Neural cell (in vitro differentiated cells): ENCODE results near the gene SOCS6. TPM values are rescaled to one million over a fixed set of nuclear protein-coding genes. Genes with fewer than 3 reads are reported as not detected.

Experiments
- H2AFZ ChIP-seq: fragments of 200-600, 300-800 bp; sonication (generic), shearing (Covaris generic); 2 replicates; pipeline ENCODE4 v1.6.0; 2014; ENCODE audit warnings: low read depth, mild to moderate bottlenecking, antibody characterized with exemption, low read length, moderate library complexity
- H3F3A ChIP-seq: fragments of 200-600 bp; shearing (Covaris generic); 2 replicates; pipeline ENCODE4 v1.6.1; 2016; ENCODE audit warnings: mild to moderate bottlenecking, moderate library complexity, mixed read lengths, antibody characterized with exemption, low read length; ENCODE audit not compliant: insufficient read depth, poor library complexity, severe bottlenecking
- H3K27ac ChIP-seq: fragments of 200-600, 300-800 bp; sonication (generic), shearing (Covaris generic); 2 replicates; pipeline ENCODE4 v1.5.1; 2014; ENCODE audit warnings: mild to moderate bottlenecking, low read length, moderate library complexity
- H3K27me3 ChIP-seq: fragments of 300-800, 200-600 bp; sonication (generic), shearing (Covaris generic); 2 replicates; pipeline ENCODE4 v1.6.0; 2014; ENCODE audit warnings: mild to moderate bottlenecking, low read depth, low read length, moderate library complexity; ENCODE audit not compliant: insufficient read depth
- H3K36me3 ChIP-seq: fragments of 300-800, 200-600 bp; sonication (generic), shearing (Covaris generic); 2 replicates; pipeline ENCODE4 v1.5.1; 2014; ENCODE audit warnings: mild to moderate bottlenecking, antibody characterized with exemption, low read length, moderate library complexity; ENCODE audit not compliant: insufficient read depth
- H3K4me2 ChIP-seq: fragments of 300-800, 200-600 bp; sonication (generic), shearing (Covaris generic); 2 replicates; pipeline ENCODE4 v1.6.0; 2014; ENCODE audit warnings: mild to moderate bottlenecking, low read length
- H3K4me3 ChIP-seq: fragments of 300-800, 200-600 bp; sonication (generic), shearing (Covaris generic); 2 replicates; pipeline ENCODE4 v1.5.1; 2014; ENCODE audit warnings: mild to moderate bottlenecking, low read length, moderate library complexity
- H3K79me2 ChIP-seq: fragments of 200-600 bp; shearing (Covaris generic); replicated peaks from 2 replicates; pipeline ENCODE4 v1.6.0; 2014; ENCODE audit warnings: mild to moderate bottlenecking, low read length, moderate library complexity; ENCODE audit not compliant: insufficient read depth
- H3K9ac ChIP-seq: fragments of 300-800, 200-600 bp; sonication (generic), shearing (Covaris generic); 2 replicates; pipeline ENCODE4 v1.6.1; 2016; ENCODE audit warnings: mild to moderate bottlenecking, low read length, mixed read lengths
- H3K9me2 ChIP-seq: fragments of 200-600 bp; shearing (Covaris generic); 2 replicates; pipeline ENCODE4 v1.6.1; 2016; ENCODE audit warnings: mild to moderate bottlenecking, low read length, mixed read lengths; ENCODE audit not compliant: insufficient read depth
- H3K9me3 ChIP-seq: fragments of 200-600, 300-800 bp; sonication (generic), shearing (Covaris generic); 2 replicates; pipeline ENCODE4 v1.6.1; 2016; ENCODE audit warnings: mild to moderate bottlenecking, mixed run types, low read length, moderate library complexity, mixed read lengths
- H4K20me1 ChIP-seq: fragments of 200-600 bp; shearing (Covaris generic); 2 replicates; pipeline ENCODE4 v1.6.1; 2016; ENCODE audit warnings: mild to moderate bottlenecking, mixed run types; ENCODE audit not compliant: insufficient read depth
- EP300 ChIP-seq: fragments of 450-650 bp; conservative IDR thresholded peaks from 2 replicates; pipeline ENCODE4 v1.6.1; 2014; ENCODE audit warnings: antibody characterized with exemption, mild to moderate bottlenecking, moderate library complexity; ENCODE audit not compliant: poor library complexity, severe bottlenecking
- EZH2 ChIP-seq: fragments of 200-600, 300-800 bp; shearing (Covaris generic), sonication (generic); IDR thresholded peaks from 2 replicates; pipeline ENCODE4 v1.6.1; 2014; ENCODE audit warnings: antibody characterized with exemption, low read length, borderline replicate concordance, mild to moderate bottlenecking; ENCODE audit not compliant: insufficient read depth, poor library complexity, severe bottlenecking
- MXI1 ChIP-seq: fragments of 450-650 bp; conservative IDR thresholded peaks from 2 replicates; pipeline ENCODE4 v1.6.1; 2014; ENCODE audit warnings: antibody characterized with exemption, mild to moderate bottlenecking; ENCODE audit not compliant: poor library complexity, severe bottlenecking
- POLR2AphosphoS5 ChIP-seq: IDR thresholded peaks from 2 replicates; pipeline ENCODE4 v1.6.1; 2012
- RAD21 ChIP-seq: fragments of 450-650 bp; conservative IDR thresholded peaks from 2 replicates; pipeline ENCODE4 v1.6.1; 2014; ENCODE audit warnings: antibody characterized with exemption, mild to moderate bottlenecking, moderate library complexity
- REST ChIP-seq: IDR thresholded peaks from 2 replicates; pipeline ENCODE4 v1.6.1; 2012; ENCODE audit warnings: borderline replicate concordance
- SMC3 ChIP-seq: fragments of 450-650 bp; conservative IDR thresholded peaks from 2 replicates; pipeline ENCODE4 v1.6.1; 2014; ENCODE audit warnings: antibody characterized with exemption, mild to moderate bottlenecking, moderate library complexity; ENCODE audit not compliant: poor library complexity
- TAF1 ChIP-seq: IDR thresholded peaks from 2 replicates; pipeline ENCODE4 v1.6.1; 2012; ENCODE audit warnings: low read depth
- polyA plus RNA-seq: library from polyadenylated mRNA; depleted of rRNA; stranded (reverse); fragments of >200 nt; gene quantifications from 2 replicates; pipeline ENCODE4 v1.2.3, GENCODE V29; 2014
- TF ChIP-seq, protein P1 (sequence below): fragments of 450-650 bp; IDR thresholded peaks from 2 replicates; pipeline ENCODE4 v1.5.1; 2014; ENCODE audit warnings: antibody characterized with exemption, mild to moderate bottlenecking, moderate library complexity; ENCODE audit not compliant: poor library complexity, severe bottlenecking

SOCS6 gene
- polyA plus RNA-seq, 1 donor from 2014 or later, result 21.9 TPM

- H3K36me3 ChIP-seq, result no peaks in the 10 kb centered on the region
- TF ChIP-seq POLR2AphosphoS5, result no peak
- no peak for TF ChIP-seq TAF1
- TF ChIP-seq SMC3, result no peak
- TF ChIP-seq EP300, result no peak
- no peak for TF ChIP-seq RAD21
- no peak for TF ChIP-seq EZH2
- TF ChIP-seq, protein P1, sequence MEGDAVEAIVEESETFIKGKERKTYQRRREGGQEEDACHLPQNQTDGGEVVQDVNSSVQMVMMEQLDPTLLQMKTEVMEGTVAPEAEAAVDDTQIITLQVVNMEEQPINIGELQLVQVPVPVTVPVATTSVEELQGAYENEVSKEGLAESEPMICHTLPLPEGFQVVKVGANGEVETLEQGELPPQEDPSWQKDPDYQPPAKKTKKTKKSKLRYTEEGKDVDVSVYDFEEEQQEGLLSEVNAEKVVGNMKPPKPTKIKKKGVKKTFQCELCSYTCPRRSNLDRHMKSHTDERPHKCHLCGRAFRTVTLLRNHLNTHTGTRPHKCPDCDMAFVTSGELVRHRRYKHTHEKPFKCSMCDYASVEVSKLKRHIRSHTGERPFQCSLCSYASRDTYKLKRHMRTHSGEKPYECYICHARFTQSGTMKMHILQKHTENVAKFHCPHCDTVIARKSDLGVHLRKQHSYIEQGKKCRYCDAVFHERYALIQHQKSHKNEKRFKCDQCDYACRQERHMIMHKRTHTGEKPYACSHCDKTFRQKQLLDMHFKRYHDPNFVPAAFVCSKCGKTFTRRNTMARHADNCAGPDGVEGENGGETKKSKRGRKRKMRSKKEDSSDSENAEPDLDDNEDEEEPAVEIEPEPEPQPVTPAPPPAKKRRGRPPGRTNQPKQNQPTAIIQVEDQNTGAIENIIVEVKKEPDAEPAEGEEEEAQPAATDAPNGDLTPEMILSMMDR, result no peak
- no peak for TF ChIP-seq MXI1
- TF ChIP-seq REST, result no peak
- H2AFZ ChIP-seq, result no peak overlapping the region
- peak overlapping the region; percentile 91 for H3K4me2 ChIP-seq
- peaks cover 45% of the 10 kb centered on the region for H3K79me2 ChIP-seq
- no peaks in the 10 kb centered on the region for H3K27me3 ChIP-seq
- no peaks in the 10 kb centered on the region for H3K9me3 ChIP-seq
- no peak overlapping the region for H3K27ac ChIP-seq
- no peaks in the 10 kb centered on the region for H4K20me1 ChIP-seq
- H3K9me2 ChIP-seq, result no peaks in the 10 kb centered on the region
- peak overlapping the region; percentile 79 for H3K9ac ChIP-seq
- H3F3A ChIP-seq, result no peaks in the 10 kb centered on the region
- H3K4me3 ChIP-seq, result peak overlapping the region; percentile 86
These were observed 1.8 kb downstream of the SOCS6 start for GRCh38 chr18:70290482-70291294.

GRCh38 chr18:70291295-70291574 lies 2.4 kb downstream of the SOCS6 start:
- Histone ChIP-seq H2AFZ (no peak overlapping the region), H3K9ac (no peak overlapping the region), H3K79me2 (peaks cover 49% of the 10 kb centered on the region), H3F3A (no peaks in the 10 kb centered on the region), H3K4me2 (no peak overlapping the region), H3K36me3 (no peaks in the 10 kb centered on the region), H3K9me3 (no peaks in the 10 kb centered on the region), H3K9me2 (no peaks in the 10 kb centered on the region), H3K4me3 (peak overlapping the region; percentile 86), H4K20me1 (no peaks in the 10 kb centered on the region), H3K27ac (no peak overlapping the region), H3K27me3 (no peaks in the 10 kb centered on the region)
- TF ChIP-seq, protein P1, result no peak
- no peak for TF ChIP-seq EZH2
- TF ChIP-seq MXI1, result no peak
- no peak for TF ChIP-seq POLR2AphosphoS5
- TF ChIP-seq EP300, result no peak
